Endothelial cell of umbilical vein (primary cell): Measurements from ENCODE around the gene TMEM253. TPM values are rescaled to one million over a fixed set of nuclear protein-coding genes. Genes with fewer than 3 reads are reported as not detected.

Source experiments
- BruUV-seq: library from RNA; stranded (reverse); fragments of 400-500 nt; replicated peaks from 2 replicates; lab custom pipeline; 2021; lab: Mats Ljungman, UMichigan
- CTCF ChIA-PET: fragments of 300-600, 350-600 bp; sonication (Branson Sonifier 250); formaldehyde crosslinking; loops from one replicate; lab custom pipeline; 2021; ENCODE audit warnings: antibody characterized with exemption, inconsistent platforms; lab: Charles Lee
- POLR2A ChIA-PET: fragments of 300-600, 350-600 bp; sonication (Branson Sonifier 250); formaldehyde crosslinking; loops from one replicate; lab custom pipeline; 2021; ENCODE audit warnings: antibody characterized with exemption, inconsistent platforms; lab: Charles Lee
- DNase-seq: peaks from one replicate; pipeline ENCODE4 v3.0.0-alpha.2; 2011; ENCODE audit warnings: low read depth, low spot score
- FAIRE-seq: peaks from 2 replicates; lab custom pipeline; 2011; peaks lifted over from hg19 to GRCh38; lab: Jason Lieb, UNC
- H2AFZ ChIP-seq: 2 replicates; pipeline ENCODE4 v1.6.0; 2012; ENCODE audit warnings: low read depth, low read length, control low read depth, inconsistent platforms
- H3K27ac ChIP-seq: 2 replicates; pipeline ENCODE4 v1.5.1; 2011; ENCODE audit warnings: low read depth, mild to moderate bottlenecking, control low read depth, low read length, moderate library complexity; ENCODE audit not compliant: insufficient read depth
- H3K27me3 ChIP-seq, 2 experiments: 2 replicates each; pipeline versions ENCODE4 v1.6.0 to v1.6.1; 2011; ENCODE audit warnings: low read length in 2 of 2, mixed read lengths in 1 of 2; ENCODE audit not compliant: control insufficient read depth in 2 of 2, insufficient read depth in 2 of 2
- H3K36me3 ChIP-seq, 2 experiments: 2 replicates in 1 of 2; 3 replicates in 1 of 2; pipeline ENCODE4 v1.5.1; 2011; ENCODE audit warnings: low read length in 2 of 2, mild to moderate bottlenecking in 1 of 2, moderate library complexity in 1 of 2; ENCODE audit not compliant: control insufficient read depth in 2 of 2, insufficient read depth in 2 of 2; ENCODE audit errors: extremely low read depth in 1 of 2
- H3K4me1 ChIP-seq: 3 replicates; pipeline ENCODE4 v1.5.1; 2011; ENCODE audit warnings: mild to moderate bottlenecking, low read length; ENCODE audit not compliant: control insufficient read depth, insufficient read depth; ENCODE audit errors: extremely low read depth
- H3K4me2 ChIP-seq: 2 replicates; pipeline ENCODE4 v1.6.1; 2011; ENCODE audit warnings: low read length, control low read depth, mixed read lengths; ENCODE audit not compliant: insufficient read depth
- H3K4me3 ChIP-seq, 3 experiments: fragments of 200-600 bp in 1 of 3; sonication (generic), shearing (Covaris generic) in 1 of 3; replicated peaks in 1 of 3; 2 replicates each; pipeline ENCODE4 v1.5.1; 2011 to 2016; ENCODE audit warnings: control low read depth in 3 of 3, low read length in 3 of 3, mild to moderate bottlenecking in 2 of 3, inconsistent platforms in 1 of 3, low read depth in 1 of 3, moderate library complexity in 1 of 3; ENCODE audit not compliant: insufficient read depth in 1 of 3
- H3K79me2 ChIP-seq: 2 replicates; pipeline ENCODE4 v1.6.0; 2012; ENCODE audit warnings: low read length, inconsistent platforms; ENCODE audit not compliant: control insufficient read depth, insufficient read depth
- H3K9ac ChIP-seq: replicated peaks from 2 replicates; pipeline ENCODE3; 2011; ENCODE audit warnings: low read length, control low read depth; ENCODE audit not compliant: insufficient read depth; ENCODE audit errors: extremely low read depth
- H3K9me1 ChIP-seq: replicated peaks from 3 replicates; pipeline ENCODE4 v1.6.0; 2011; ENCODE audit warnings: mild to moderate bottlenecking, low read length; ENCODE audit not compliant: control insufficient read depth, insufficient read depth; ENCODE audit errors: extremely low read depth
- H3K9me3 ChIP-seq: replicated peaks from 2 replicates; pipeline ENCODE4 v1.5.1; 2012; ENCODE audit warnings: low read length, inconsistent platforms; ENCODE audit not compliant: control insufficient read depth, insufficient read depth
- H4K20me1 ChIP-seq: replicated peaks from 2 replicates; pipeline ENCODE3; 2011; ENCODE audit warnings: mild to moderate bottlenecking, low read length; ENCODE audit not compliant: control insufficient read depth, insufficient read depth; ENCODE audit errors: extremely low read depth
- CTCF ChIP-seq, 2 donors: IDR thresholded peaks; 1 replicate in 1 of 2; 2 replicates in 1 of 2; pipeline ENCODE4 v1.5.1; 2011; ENCODE audit warnings: low read length in 2 of 2, mild to moderate bottlenecking in 2 of 2, moderate library complexity in 2 of 2, control low read depth in 1 of 2, inconsistent platforms in 1 of 2, low read depth in 1 of 2; ENCODE audit not compliant: insufficient read depth in 1 of 2; ENCODE audit errors: extremely low read depth in 1 of 2
- EZH2 ChIP-seq: IDR thresholded peaks from 2 replicates; pipeline ENCODE4 v1.6.1; 2012; ENCODE audit warnings: borderline replicate concordance, low read depth, mild to moderate bottlenecking, moderate library complexity, low read length, inconsistent platforms; ENCODE audit not compliant: severe bottlenecking
- FOS ChIP-seq: IDR thresholded peaks from 2 replicates; pipeline ENCODE4 v1.6.1; 2011; ENCODE audit warnings: mild to moderate bottlenecking, low read length, moderate library complexity, borderline replicate concordance; ENCODE audit not compliant: insufficient read depth
- GATA2 ChIP-seq: IDR thresholded peaks from 2 replicates; pipeline ENCODE4 v1.7.0; 2011; ENCODE audit warnings: low read depth, mild to moderate bottlenecking, moderate library complexity, mixed read lengths, low read length; ENCODE audit not compliant: insufficient read length, insufficient read depth
- JUN ChIP-seq: IDR thresholded peaks from 2 replicates; pipeline ENCODE4 v1.6.1; 2011; ENCODE audit warnings: borderline replicate concordance, low read depth; ENCODE audit not compliant: insufficient read length, insufficient read depth
- MAX ChIP-seq: IDR thresholded peaks from 2 replicates; pipeline ENCODE4 v1.6.1; 2011; ENCODE audit not compliant: insufficient read depth, insufficient read length
- MYC ChIP-seq: IDR thresholded peaks from one replicate; pipeline ENCODE4 v1.6.1; 2011; ENCODE audit warnings: mild to moderate bottlenecking, low read depth, low read length
- POLR2A ChIP-seq: IDR thresholded peaks from 2 replicates; pipeline ENCODE4 v1.6.1; 2012; ENCODE audit warnings: low read depth, mild to moderate bottlenecking, control low read depth, low read length
- POLR2AphosphoS5 ChIP-seq: IDR thresholded peaks from 2 replicates; pipeline ENCODE4 v1.6.1; 2012; ENCODE audit warnings: low read depth, mild to moderate bottlenecking, control low read depth, low read length, moderate library complexity; ENCODE audit not compliant: insufficient read depth
- dilution Hi-C: fragments of 300-500 bp; cut with MboI; formaldehyde crosslinking; loops from one replicate; pipeline ENCODE4 v1.15.0; 2019; ENCODE audit warnings: low sequenced_read_pairs; ENCODE audit not compliant: extremely low pct_ligation_motif_present
- intact Hi-C: fragments of 100-400 bp; cut with micrococcal nuclease; formaldehyde crosslinking; loops from one replicate; pipeline ENCODE4 v1.10.0; 2022
- polyA plus RNA-seq, 4 experiments: library from polyadenylated mRNA; depleted of rRNA in 3 of 4; stranded (reverse) in 3 of 4; unstranded in 1 of 4; fragments of >200 nt; gene quantifications; 2 replicates each; pipeline versions ENCODE4 v1.2.1 to v1.2.3, GENCODE V29; 2011 to 2012; ENCODE audit warnings: missing spikeins in 1 of 4
- total RNA-seq: library from RNA; stranded (reverse); gene quantifications from 2 replicates; pipeline ENCODE4 v1.2.3, GENCODE V29; 2021

Gene TMEM253
- total and polyA plus RNA-seq, 2 donors (not counting 3 experiments of a cell fraction or from before 2014, with no cell fraction given): 0.25 TPM; not detected in 1

GRCh38 chr14:21093769-21094681 is 6.8 kb upstream of the TMEM253 start:
- H4K20me1 ChIP-seq: no peaks in the 10 kb centered on the region
- no peaks in the 10 kb centered on the region for H3K9me3 ChIP-seq
- CTCF ChIA-PET: interaction anchor here (0.6 to 6.9 kb wide), 7 partner anchors 10 to 80 kb away, joined by 3 to 131 read pairs (median 40); partner anchors contain the start of gene ARHGEF40
- H3K27me3 ChIP-seq: peaks cover 0 to 9% of the 10 kb centered on the region in 2 experiments
- no peaks in the 10 kb centered on the region for H3K9me1 ChIP-seq
- dilution Hi-C loops: no loop called here
- peaks cover 0 to 3% of the 10 kb centered on the region in 2 experiments for H3K36me3 ChIP-seq
- BruUV-seq: no TSS peak
- H3K9ac ChIP-seq: no peak overlapping the region
- H3K79me2 ChIP-seq: no peaks in the 10 kb centered on the region
- no peak for FAIRE-seq
- intact Hi-C loops: no loop called here
- H3K4me3 ChIP-seq: no peak overlapping the region
- H2AFZ ChIP-seq: no peak overlapping the region
- POLR2A ChIA-PET: no interaction called here
- peaks cover 7% of the 10 kb centered on the region for H3K4me1 ChIP-seq
- H3K27ac ChIP-seq: no peak overlapping the region
- no peak overlapping the region for H3K4me2 ChIP-seq
- no peak for DNase-seq
- no peak for TF ChIP-seq JUN
- TF ChIP-seq CTCF (IDR thresholded peaks at IDR 0.05; ENCODE audit: extremely low read depth in 1 of 2, insufficient read depth in 1 of 2, low read depth in 1 of 2, low read length in 2 of 2): no peak
- no peak for TF ChIP-seq POLR2A
- no peak for TF ChIP-seq POLR2AphosphoS5
- TF ChIP-seq MYC: no peak
- no peak for TF ChIP-seq GATA2
- TF ChIP-seq MAX: no peak
- TF ChIP-seq FOS: no peak
- TF ChIP-seq EZH2: no peak
